Astrocyte of the cerebellum (primary cell): ENCODE data around the gene SESN2.

Experiments
- DNase-seq: peaks from one replicate; pipeline ENCODE4 v3.0.0-alpha.2; 2011; ENCODE audit warnings: low read depth
- H3K4me3 ChIP-seq: 2 replicates; pipeline ENCODE4 v1.5.1; 2011; ENCODE audit warnings: mild to moderate bottlenecking, low read depth, low read length, moderate library complexity
- in situ Hi-C: cut with HindIII; loops from 2 replicates; pipeline ENCODE4 v1.10.0; 2017; ENCODE audit warnings: low sequenced_read_pairs
- TF ChIP-seq, protein P1 (sequence below): IDR thresholded peaks from 2 replicates; pipeline ENCODE4 v1.5.1; 2012; ENCODE audit warnings: low read length, low read depth, moderate library complexity, mild to moderate bottlenecking; ENCODE audit errors: missing control alignments

Gene SESN2

DNA sequence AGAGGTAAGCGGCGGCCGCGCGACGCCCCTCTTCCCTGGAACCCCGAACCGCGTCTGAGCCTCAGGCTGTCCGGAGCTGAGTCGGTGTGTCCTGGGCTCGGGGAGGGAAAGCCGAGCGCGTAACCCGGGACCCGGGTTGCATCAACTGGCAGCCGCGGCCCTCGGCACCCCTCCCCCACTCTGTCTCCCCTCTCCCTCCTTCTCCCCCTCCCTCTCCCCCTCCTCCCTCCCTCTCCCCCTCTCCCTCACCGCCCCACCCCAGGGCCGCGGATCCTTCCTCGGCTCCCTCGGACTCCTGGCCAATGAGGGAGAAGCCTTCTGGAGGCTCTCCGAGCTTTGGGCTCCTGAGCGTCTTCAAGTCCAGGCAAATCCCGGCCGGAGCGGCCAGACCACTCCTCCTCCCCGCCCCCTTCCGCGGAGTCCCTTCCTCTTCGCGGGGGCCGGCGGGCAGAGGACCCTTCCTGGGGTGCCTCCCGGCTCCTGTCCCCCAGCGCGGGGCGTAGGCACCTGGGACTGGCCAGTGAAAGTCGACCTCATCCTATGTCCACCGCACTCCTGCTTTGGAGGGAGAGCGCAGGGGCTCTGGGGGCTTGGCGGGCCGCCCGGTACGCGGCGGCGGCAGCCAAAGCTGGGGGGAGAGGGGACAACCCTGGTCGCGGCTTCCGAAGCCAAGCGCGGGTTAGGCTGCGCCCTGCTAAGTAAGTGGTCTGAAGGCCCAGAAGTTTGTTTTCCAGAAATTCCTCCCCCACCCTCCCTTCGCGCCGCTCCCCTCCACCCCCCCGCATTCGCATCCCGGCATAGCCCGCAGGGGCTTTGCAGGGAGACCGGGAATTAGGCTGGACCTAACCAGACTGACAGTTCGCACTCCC is 850 bp downstream of the SESN2 start:
- TF ChIP-seq, protein P1, sequence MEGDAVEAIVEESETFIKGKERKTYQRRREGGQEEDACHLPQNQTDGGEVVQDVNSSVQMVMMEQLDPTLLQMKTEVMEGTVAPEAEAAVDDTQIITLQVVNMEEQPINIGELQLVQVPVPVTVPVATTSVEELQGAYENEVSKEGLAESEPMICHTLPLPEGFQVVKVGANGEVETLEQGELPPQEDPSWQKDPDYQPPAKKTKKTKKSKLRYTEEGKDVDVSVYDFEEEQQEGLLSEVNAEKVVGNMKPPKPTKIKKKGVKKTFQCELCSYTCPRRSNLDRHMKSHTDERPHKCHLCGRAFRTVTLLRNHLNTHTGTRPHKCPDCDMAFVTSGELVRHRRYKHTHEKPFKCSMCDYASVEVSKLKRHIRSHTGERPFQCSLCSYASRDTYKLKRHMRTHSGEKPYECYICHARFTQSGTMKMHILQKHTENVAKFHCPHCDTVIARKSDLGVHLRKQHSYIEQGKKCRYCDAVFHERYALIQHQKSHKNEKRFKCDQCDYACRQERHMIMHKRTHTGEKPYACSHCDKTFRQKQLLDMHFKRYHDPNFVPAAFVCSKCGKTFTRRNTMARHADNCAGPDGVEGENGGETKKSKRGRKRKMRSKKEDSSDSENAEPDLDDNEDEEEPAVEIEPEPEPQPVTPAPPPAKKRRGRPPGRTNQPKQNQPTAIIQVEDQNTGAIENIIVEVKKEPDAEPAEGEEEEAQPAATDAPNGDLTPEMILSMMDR: no peak
- H3K4me3 ChIP-seq: peak overlapping the region; percentile 97
- DNase-seq: peak; percentile 65
- in situ Hi-C loops: loop anchor here (25.0 kb wide), 1 partner anchor 352 kb away; no protein-coding TSS in a partner anchor

- in situ Hi-C loops: loop anchor here (25.0 kb wide), 1 partner anchor 352 kb away; no protein-coding TSS in a partner anchor
- DNase-seq: no peak
- TF ChIP-seq, protein P1: no peak
- H3K4me3 ChIP-seq: peak overlapping the region; percentile 97
These were observed 1.5 kb downstream of the SESN2 start for GRCh38 chr1:28260803-28261174.

DNA sequence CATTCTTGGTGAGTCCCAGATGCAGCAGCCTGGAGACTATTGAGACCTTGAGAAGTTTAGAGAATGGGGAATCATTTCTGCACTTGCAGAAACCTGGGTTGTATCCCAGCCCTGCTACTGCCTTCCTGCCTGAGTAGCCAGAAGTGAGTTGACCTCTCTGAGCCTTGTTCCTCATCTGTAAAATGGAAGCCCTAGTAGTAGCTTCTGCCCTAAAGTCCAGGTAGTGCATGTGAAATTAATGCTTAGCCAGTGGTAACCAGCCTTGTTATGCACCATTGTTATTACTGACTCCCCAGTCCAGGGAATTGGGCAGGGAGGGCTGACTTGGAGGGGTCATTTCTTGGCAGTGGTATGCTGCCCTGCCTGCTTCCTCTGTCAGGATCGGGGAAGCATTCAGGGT is 5.6 kb downstream of the SESN2 start:
- no peak for DNase-seq
- TF ChIP-seq, protein P1: no peak
- no peak overlapping the region for H3K4me3 ChIP-seq
- in situ Hi-C loops: loop anchor here (25.0 kb wide), 1 partner anchor 347 kb away; no protein-coding TSS in a partner anchor

GRCh38 chr1:28265577-28265976 is 6.3 kb downstream of the SESN2 start:
- in situ Hi-C loops: loop anchor here (25.0 kb wide), 1 partner anchor 347 kb away; no protein-coding TSS in a partner anchor
- DNase-seq: no peak
- TF ChIP-seq, protein P1: no peak
- no peak overlapping the region for H3K4me3 ChIP-seq

DNA sequence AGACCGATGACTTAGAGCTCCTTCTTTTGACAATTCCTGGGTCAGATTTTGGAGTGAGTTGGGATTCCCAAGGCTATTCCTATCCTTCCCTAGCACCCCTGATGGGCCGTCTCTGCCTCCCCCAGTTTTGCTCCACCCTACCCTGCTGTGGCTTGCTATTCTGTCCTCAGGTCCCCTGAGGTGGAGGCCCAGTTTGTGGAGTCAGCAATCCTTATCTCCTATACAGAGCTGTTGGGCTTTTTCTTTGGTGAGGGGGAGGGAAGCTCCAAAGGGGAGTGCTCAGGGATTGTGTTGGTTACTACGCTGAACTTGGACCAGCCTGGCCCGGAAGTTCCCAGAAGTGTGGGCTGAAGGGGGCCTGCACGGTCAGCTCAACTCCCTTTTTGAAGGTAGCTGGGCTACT is 7.6 kb downstream of the SESN2 start:
- no peak overlapping the region for H3K4me3 ChIP-seq
- in situ Hi-C loops: loop anchor here (25.0 kb wide), 1 partner anchor 345 kb away; no protein-coding TSS in a partner anchor
- TF ChIP-seq, protein P1: no peak
- DNase-seq: no peak

DNA sequence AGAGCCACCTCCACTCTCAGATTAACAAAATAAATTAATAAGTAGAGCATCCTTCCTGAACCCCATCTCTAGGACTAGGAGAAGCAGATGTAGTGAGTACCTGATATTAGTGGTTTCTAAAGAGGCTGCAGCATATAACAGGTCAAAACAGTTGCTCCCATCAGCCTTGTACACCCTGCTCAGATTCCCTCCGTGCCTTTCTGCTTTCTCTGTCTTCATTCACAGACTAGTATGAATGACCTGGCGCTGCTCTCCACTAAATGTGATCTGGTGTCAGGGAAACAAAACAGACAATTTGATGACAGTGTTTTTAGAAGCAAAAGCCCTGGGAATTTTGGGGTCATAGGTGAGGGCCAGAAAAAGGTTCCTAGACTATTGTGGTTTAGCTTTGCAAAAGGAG is 8.3 kb downstream of the SESN2 start:
- H3K4me3 ChIP-seq: no peak overlapping the region
- TF ChIP-seq, protein P1: no peak
- in situ Hi-C loops: loop anchor here (25.0 kb wide), 1 partner anchor 345 kb away; no protein-coding TSS in a partner anchor
- DNase-seq: no peak
